Measurements from ENCODE around the gene SPOCK3. TPM values are rescaled to one million over a fixed set of nuclear protein-coding genes. Genes with fewer than 3 reads are reported as not detected.
"Not testable (repeated sequence)": the region's sequence is repeated elsewhere in the genome, so short reads cannot be mapped to it uniquely, and the experiment has no call there.

SPOCK3 gene
- total and polyA plus RNA-seq, 8 donors = 0.15 to 2.1 (median 0.92) TPM

GRCh38 chr4:166723532-166724140 lies 510.7 kb downstream of the SPOCK3 start:
- Histone ChIP-seq H3K36me3 (no peaks in the 10 kb centered on the region), H3K4me1 (no peaks in the 10 kb centered on the region), H3K27me3 (no peaks in the 10 kb centered on the region), H3K27ac (no peak overlapping the region), H3K9me3 (peaks cover 0 to 8% of the 10 kb centered on the region in 2 donors), H3K4me3 (no peak overlapping the region)
- ATAC-seq (no peak), DNase-seq (no peak)
- intact Hi-C loops (cut with DNase I) = no loop called here
- TF ChIP-seq CTCF (IDR thresholded peaks at IDR 0.05) = no peak

- H3K27me3 ChIP-seq; H3K27ac ChIP-seq; H3K4me1 ChIP-seq; intact Hi-C loops (cut with DNase I); H3K36me3 ChIP-seq; ATAC-seq; H3K4me3 ChIP-seq; DNase-seq: not testable (repeated sequence)
- H3K9me3 ChIP-seq = peaks cover 0 to 19% of the 10 kb centered on the region in 2 donors
Measured at GRCh38 chr4:166715748-166716713, 518.3 kb downstream of the SPOCK3 start.

- TF ChIP-seq CTCF (IDR thresholded peaks at IDR 0.05) = no peak
- no peak for ATAC-seq
- no peak for DNase-seq
- Histone ChIP-seq H3K9me3 (peaks cover 0 to 19% of the 10 kb centered on the region in 2 donors), H3K36me3 (no peaks in the 10 kb centered on the region), H3K27ac (no peak overlapping the region), H3K4me3 (no peak overlapping the region), H3K27me3 (no peaks in the 10 kb centered on the region), H3K4me1 (no peaks in the 10 kb centered on the region)
- intact Hi-C loops (cut with DNase I) = no loop called here
Measured at GRCh38 chr4:166700592-166700991, 533.7 kb downstream of the SPOCK3 start.

GRCh38 chr4:166688835-166689234 lies 545.5 kb downstream of the SPOCK3 start:
- no peaks in the 10 kb centered on the region for H3K27me3 ChIP-seq
- TF ChIP-seq CTCF (IDR thresholded peaks at IDR 0.05) = no peak
- ATAC-seq (no peak), DNase-seq (no peak)
- intact Hi-C loops (cut with DNase I) = no loop called here
- H3K27ac ChIP-seq = no peak overlapping the region
- H3K36me3 ChIP-seq = no peaks in the 10 kb centered on the region
- H3K9me3 ChIP-seq = no peaks in the 10 kb centered on the region
- no peak overlapping the region for H3K4me3 ChIP-seq
- no peaks in the 10 kb centered on the region for H3K4me1 ChIP-seq

- no peaks in the 10 kb centered on the region for H3K4me1 ChIP-seq
- TF ChIP-seq CTCF (IDR thresholded peaks at IDR 0.05) = no peak
- DNase-seq = no peak
Measured at GRCh38 chr4:166687828-166688227, 546.5 kb downstream of the SPOCK3 start.

More at GRCh38 chr4:166687828-166688227, 546.5 kb downstream of the SPOCK3 start:
- no peak overlapping the region for H3K4me3 ChIP-seq
- H3K27ac ChIP-seq = no peak overlapping the region
- intact Hi-C loops (cut with DNase I) = no loop called here
- no peaks in the 10 kb centered on the region for H3K27me3 ChIP-seq
- no peak for ATAC-seq
- H3K36me3 ChIP-seq = no peaks in the 10 kb centered on the region
- no peaks in the 10 kb centered on the region for H3K9me3 ChIP-seq
